Posterior cingulate gyrus (tissue), 11 donors: ENCODE measurements around the gene MYCBPAP.

ENCODE experiments used
- DNase-seq, 10 donors: peaks; one replicate each; pipeline versions ENCODE4 v3.0.0 to v3.0.0-alpha.2; 2020 to 2021; ENCODE audit warnings: mixed read lengths in 3 of 10
- intact Hi-C: fragments of 100-400 bp; cut with DNase I; formaldehyde crosslinking; loops from one replicate; pipeline ENCODE4 v1.15.1; 2023

Gene MYCBPAP

DNA sequence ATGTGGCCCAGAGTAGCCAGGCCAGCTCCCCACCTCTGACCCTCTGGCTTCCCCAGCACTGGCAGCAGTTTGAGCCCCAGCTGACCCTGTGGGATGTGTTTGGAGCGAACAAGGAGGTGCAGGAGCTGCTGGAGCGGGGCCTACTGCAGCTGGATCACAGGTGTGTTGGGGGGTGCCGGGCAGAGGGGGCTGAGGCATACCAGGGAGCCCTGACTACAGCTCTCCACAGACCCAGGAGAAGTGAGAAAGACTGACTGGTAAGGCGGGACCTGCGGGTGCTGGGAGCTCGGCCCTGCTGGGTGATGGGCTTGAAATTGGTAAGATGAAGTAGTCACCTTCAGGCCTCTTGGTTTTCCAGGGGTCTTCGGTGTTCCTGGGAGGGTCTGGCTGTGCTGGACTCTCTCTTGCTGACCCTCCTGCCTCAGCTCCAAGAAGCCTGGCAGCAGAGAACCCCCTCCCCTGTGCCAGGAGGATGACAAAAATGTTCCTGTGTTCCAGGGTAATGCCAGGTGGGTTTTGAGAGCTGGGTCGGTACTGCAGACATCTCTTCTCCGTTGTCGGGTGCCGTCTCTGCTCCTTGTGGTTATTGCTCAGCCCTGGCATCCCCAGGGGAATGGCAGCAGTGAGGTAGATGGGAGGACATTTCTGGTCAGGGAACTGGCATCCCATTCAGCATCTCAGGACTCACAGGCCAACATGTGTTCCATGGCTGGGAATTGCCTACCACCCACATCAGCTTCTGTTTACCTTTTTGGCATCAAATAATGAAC, 23.7 kb upstream of the MYCBPAP start:
- DNase-seq = peak in 2 of 10 donors; percentile 46 to 66
- intact Hi-C loops = loop anchor here (5.0 kb wide), 1 partner anchor 213 kb away; no protein-coding TSS in a partner anchor

DNA sequence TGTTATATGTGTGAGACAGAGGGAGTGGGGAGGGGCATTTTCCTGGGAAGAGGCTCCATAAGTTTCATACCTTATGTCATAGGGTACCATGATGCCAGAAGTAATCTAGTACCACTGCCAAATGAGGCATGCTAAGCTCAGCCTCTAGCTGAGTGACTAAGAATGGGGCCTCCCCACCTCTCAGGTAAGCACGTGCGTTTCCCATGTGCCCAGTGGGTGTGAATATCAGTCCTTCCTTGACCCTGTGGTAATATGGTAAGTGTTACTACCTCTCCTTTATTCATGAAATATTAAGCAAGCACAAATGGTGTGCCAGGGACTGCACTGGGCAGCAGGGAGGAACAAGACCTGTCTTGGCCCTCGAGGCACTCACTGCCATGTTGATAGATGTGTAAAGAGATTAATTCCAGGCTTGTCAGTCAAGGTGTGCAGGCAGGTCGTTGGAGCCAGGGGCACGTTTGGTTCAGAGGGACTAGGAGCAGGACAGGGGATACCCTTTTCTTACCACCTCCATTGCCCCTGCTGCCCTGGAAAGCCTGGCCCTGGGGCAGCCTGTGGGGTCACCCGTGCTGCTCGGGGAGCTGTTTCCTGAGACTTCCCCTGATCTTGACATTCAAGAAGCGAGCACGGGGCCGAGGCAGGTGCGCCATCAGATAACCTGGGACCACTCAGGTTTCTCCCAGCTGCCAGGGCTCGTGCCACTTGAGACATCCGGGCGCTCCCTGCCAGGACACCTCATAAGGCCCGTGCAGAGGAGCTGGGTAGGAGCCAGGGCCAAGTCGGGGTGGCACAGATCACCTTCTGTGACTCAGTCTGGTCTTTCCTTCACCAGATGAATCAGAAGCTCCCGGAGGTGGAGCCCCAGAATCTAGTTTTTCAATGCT, 20.8 kb upstream of the MYCBPAP start:
- DNase-seq = peak in 2 of 10 donors; percentile 54 to 78
- intact Hi-C loops = no loop called here

DNA sequence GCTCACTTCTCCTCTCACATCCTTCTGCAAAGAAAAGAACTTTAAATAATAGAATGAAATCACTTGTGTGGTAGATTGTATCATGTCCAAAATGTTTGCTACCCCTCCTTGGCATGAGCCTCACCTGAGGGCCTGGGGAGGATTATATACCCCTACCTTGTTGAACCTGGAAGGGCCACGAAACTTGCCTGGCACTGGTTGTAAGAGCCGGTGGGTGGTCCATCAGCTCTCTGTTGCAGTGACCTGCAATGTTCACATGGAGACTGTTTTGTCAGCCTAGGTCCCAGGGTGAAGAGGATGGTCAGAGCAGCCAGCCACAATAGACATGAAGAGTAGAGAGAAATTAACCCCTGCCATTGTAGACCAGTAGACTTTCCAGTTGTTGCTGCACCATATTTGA, 19.4 kb upstream of the MYCBPAP start:
- DNase-seq = peak in 2 of 10 donors; percentile 8 to 41
- intact Hi-C loops = no loop called here

DNA sequence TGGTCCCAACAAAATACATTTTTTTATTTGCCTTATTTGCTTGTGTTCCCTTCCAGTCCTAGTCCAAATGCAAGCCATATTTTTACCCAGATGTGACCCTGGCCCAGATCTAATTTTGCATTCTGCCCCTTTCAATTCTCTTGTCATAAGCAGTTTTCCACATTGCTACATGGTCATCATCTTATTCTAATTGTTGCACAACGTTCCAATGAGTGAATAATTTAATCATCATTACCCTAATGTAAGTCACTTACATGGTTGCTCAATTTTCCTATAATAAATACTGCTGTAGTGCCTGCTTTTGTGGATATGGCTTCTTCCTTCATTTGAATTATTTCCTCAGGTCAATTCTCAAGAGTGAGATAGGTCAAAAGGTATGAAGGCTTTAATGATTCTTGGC, 16.7 kb upstream of the MYCBPAP start:
- intact Hi-C loops = no loop called here
- DNase-seq = no peak

DNA sequence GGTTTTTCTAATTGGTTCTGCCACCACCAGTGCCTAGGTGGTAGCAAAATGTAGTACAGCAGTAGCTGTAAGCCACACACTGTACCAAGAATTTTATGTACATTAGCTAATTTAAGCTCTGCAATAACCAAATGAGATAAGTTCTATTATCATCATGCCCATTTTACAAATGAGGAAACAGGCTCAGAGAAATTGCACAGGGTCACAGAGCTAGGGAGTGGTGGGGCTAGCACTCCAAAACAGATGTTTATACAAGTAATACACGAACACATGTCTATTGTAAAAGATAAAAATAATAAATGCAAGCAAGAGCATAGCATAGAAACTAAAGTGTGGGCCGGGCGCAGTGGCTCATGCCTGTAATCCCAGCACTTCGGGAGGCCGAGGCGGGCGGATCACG, 16.0 kb upstream of the MYCBPAP start:
- intact Hi-C loops = no loop called here
- DNase-seq = peak in 1 of 10 donors; percentile 49

DNA sequence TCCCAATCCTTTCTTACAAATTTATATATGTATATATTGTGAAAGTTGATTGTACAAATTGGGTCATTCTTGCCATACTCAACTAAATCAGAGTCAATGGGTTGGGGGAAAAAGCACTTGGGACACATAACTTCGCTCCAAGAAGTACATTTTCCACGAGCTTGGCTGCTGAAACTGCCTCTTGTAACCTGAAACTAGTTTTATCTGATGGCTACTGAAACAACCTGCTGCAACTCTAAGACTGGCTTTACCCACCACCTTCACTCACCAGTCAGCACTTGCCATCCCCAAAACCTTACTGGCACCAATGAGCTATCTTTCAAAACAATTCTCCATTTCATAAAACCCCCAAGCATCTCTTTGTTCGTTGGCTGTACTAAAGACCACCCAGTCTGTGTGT, 14.5 kb upstream of the MYCBPAP start:
- intact Hi-C loops = no loop called here
- no peak for DNase-seq

DNA sequence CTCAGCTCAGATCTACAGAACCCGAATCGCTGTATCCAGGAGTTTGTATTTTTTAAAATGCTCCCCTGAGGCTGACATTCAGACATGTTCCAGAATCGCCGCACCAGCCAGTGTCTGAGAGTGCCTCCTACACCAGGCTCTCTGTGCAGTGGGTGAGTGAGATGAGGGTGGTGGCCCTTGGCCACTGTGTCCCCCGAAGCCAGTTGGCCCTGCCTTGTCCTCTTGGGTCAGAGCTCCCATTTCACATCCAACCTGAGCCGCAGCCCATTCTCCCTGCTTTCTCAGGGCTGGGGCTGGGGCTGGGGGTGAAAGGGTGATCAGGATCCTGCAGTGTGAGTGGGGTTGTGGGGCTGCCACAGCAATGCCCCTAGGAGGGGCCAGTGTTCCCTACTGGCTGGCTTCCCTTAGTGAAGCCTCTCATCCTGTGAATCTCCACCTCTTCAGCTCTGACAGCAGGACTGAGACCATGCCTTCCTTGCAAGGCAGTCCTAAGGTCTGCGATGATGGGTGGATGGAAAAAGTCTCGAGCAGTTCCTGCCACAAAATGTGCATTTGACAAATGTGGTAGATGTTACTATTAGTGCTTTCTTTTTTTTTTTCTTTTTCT, 12.9 kb upstream of the MYCBPAP start:
- DNase-seq = peak in 1 of 10 donors; percentile 41
- intact Hi-C loops = no loop called here

DNA sequence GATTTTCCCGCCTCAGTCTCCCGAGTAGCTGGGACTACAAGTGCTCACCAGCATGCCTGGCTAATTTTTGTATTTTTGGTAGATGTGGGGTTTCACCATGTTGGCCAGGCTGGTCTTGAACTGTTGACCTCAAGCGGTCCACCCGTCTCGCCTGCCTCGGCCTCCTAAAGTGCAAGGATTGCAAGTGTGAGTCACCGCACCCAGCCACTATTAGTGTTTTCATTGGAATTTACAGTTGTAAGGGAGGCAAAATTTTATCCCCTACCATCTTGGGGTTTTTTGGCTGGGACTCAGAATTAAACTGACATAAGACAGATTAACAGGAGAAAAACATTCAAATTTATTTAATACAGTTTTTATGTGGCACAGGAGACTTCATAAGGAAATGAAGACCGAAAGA, 12.3 kb upstream of the MYCBPAP start:
- DNase-seq = no peak
- intact Hi-C loops = no loop called here

DNA sequence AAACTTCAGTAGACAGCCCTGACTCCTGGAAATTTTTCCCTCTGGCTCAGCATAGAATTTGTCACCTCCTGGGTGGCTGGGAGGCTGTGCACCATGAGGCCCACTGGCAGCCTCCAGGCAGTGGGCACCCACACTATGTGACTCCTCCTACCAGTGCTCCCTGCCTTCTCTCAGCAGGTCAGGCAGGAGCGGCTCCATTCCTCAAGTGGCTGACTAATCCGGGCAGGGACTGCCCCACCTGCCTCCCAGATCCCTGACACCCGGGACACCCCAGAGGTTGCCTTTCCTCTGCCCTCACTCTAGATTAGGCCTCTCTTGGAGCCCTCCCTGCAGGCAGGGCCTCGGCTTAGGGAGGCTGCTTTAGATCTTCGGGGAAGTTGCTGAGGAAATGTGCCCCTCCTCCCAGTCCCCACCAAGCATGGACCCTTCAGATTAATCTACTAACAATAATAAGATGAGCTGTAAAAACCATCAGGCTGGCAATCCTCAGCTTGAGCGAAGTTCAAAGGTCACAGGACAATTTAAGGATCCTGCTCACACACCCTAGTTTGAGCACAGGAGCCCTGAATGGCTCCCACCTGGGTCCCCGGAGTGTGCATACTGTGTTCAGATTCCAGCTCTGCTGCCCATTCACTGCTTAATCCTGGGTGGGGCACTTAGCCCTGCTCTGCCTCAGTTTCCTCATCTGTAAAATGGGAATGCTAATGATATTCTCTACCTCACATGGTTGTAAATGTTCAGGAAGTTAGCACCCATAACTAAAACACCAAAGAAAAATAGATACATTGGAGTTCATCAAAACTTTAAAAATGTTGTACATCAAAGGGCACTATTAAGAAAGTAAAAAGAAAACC, 10.0 kb upstream of the MYCBPAP start:
- intact Hi-C loops = no loop called here
- DNase-seq = peak in 1 of 10 donors; percentile 43

DNA sequence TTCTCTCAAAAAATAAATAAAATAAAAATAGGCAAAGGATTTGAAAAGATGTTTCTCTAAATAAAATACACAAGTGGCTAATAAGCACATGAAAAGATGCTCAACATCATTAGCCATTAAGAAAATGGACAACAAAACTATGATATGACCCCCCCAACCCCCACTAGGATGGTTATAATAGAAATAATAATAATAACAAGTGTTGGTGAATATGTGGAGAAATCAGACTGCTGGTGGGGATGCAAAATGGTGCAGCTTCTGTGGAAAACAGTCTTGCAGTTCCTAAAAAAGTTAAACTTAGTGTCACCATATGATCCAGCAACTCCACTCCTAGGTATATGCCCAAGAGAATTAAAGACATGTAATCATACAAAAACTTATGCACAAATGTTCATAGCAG, 9.0 kb upstream of the MYCBPAP start:
- intact Hi-C loops = no loop called here
- DNase-seq = no peak

DNA sequence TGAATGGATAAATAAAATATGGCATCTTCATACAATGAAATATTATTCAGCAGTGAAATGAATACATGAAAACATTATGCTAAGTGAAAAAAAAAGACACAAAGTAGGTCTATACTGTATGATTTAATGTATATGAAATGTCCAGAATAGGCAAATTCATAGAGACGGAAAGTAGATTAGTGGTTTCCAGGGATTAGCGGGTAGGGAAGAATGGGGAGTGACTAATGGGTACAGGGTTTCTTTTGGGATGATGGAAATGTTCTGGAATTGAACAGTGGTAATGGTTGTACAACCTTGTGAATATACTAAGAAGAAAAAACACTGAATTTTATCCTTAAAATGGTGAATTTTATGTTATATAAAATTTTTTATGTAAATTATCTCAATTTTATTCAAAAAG, 8.5 kb upstream of the MYCBPAP start:
- no peak for DNase-seq
- intact Hi-C loops = no loop called here

DNA sequence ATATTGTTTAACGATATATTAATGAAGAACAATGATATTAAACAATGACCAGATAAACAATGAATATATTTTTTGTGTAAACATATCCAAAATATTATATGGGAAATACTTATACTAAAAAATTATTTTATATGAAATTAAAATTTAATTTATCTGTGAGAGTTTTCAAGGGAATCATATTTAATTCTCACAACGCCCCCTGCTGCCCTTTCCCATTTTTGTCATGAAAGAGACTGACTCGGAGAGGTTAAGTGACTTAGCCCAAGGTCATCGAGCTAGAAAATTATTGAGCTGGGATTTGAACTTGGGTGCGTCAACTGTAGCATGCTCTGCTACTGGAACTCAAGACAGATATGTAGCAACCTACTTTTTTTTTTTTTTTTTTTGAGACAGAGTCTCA, 7.2 kb upstream of the MYCBPAP start:
- intact Hi-C loops = no loop called here
- no peak for DNase-seq

DNA sequence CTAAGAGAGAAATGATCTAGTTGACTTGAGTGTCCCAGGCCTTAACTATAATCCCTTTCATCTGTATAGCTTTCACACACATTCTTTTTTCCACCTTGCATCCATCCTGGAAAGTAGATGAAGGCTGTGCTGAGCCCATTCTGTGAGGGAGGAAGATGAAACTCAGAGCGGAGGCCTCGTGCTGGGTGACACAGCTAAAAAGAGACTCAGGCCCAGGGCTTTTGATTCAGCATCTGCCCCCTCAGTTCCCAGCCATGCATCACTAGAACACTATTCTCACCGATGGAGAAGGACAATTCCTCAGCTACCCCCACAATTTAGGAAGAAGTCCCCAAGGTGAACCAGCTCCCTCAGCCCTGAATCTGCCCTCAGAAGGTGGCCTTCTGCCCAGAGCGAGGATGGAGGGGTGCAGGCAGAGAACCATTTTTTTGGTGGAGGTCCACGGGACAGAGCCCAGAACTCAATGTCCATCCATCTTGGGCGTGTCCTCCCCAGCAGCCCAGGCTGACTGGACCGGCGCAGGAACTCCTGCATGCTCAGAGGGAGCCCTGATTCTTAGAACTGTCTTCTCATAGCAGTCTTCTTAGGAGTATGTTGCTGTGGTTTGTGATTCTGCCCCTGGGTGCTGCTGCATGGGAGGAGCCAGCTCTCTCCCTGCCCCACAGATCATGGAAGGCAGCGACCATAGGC, 5.8 kb upstream of the MYCBPAP start:
- intact Hi-C loops = no loop called here
- DNase-seq = peak in 1 of 10 donors; percentile 53

DNA sequence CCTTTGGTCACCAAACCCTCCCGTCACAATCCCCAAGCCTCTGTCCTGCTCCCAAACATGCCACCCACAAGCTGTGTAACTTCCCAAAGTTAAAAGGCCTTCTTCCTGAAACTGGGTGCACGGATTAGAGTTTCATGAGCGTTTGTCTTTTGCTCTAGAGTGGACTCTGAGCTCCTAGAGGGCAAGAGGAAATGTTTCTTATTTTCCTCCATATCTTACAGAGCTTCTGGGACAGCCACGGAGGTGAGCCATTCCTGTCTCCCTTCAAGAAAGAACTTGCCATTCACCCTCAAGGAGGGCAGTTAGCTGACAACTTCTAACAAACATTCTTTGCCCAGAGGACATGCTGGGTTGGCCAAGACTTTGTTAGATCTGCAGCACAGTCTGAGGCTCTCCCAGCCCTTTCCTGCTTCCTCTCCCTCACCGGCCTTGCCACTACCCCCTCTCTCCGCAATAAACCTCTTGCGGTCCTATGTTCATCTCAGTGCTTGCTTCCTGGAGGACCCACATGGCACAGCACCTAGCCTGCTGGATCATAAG, 2.6 kb upstream of the MYCBPAP start:
- intact Hi-C loops = no loop called here
- no peak for DNase-seq

DNA sequence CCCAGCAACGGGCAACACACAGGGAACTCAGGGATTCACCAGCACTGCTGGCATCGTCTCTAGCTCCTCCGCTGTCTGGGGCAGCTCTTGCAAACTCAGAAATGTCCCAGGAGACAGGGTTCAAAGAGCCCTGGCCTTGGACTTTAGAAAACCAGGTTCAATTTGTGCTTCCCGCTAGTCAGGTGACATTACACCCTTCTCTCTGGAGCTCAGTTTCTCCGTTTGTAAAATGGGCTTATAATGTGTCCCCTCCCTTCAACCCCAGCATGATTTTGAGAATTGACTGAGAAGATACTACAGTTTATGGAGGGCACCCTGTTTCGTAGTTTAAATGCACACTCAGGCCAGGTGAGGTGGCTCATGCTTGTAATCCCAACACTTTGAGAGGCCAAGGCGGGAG, 1.9 kb upstream of the MYCBPAP start:
- no peak for DNase-seq
- intact Hi-C loops = no loop called here

DNA sequence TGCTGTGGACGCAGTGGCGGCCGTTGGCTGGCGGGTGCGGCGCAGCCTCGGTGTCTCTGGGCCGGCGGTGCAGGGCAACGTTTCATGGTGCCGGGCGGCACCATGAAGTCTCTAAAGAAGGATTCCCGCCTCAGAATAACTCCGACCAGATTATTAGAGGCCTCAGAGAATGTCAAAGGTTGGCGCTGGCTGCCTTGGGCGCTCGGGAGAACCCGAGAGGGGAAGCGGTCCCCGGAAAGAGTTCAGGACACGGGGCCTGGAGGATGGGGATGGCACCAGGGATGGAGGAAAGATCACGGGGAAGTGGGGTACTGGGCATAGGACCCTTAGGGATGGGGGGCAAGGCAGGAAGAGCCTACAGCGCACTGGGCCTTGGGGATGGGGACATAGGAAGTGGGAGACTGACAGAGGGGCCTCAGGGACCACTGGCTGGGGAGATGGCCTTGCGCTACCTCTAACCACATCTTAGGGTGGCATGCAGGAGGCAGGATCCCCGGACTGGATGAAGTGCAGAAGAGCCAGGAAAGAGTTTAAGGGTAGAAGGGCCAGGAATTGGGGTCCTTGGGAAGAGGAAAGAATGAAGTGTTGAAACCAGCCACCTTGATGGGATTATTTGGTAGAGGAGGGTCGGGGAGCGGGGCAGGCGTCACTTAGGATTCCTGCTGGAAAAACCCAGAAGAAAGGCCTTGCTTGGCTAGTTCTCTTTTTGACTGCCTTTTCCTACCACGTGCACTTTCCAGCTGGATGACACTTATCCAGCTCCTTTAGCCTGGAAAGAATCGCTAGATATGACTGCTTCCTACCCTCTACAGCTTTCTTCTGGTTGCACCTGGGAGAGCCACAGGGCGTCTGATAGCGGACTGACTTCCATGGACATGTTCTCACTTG, 578 bp downstream of the MYCBPAP start:
- intact Hi-C loops = no loop called here
- DNase-seq = peak in 1 of 10 donors; percentile 63

DNA sequence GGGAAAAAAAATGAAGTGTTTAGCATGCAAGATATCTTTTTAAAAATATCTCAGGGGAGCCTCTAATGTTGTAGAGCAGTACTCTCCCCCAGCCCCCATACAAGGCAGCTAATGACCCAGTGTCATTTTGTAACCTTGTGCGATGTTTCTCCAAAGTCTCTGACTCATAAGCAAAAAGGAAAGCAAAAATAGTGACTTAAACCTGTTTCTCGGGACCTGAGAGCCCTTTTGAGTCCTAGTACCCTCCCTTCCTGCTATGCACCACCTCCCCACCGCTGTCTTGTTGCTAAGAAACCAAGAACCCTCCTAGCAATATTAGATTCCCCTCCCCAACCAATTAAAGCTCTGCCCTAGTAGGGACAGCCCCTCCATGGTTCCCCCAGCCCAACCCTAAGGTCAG, 2.8 kb downstream of the MYCBPAP start:
- intact Hi-C loops = no loop called here
- DNase-seq = no peak

DNA sequence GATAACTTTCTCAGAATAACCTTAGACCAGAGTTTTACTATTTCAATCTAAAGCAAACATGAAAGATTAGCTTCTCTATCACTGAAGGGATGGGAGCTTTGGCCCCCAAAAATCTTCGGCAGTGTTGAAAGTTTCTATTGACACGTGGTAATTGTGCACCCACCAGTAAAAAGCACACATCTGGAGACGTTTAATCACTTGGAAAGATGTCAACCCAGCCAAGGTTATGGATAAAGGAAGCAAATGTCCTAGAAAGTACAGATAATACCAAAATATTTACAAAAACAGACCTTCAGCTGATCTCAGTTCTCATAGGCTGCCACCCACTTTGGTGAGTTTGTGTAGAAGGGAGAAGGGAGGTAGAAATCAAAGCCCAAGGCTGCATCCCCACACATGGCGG, 5.3 kb downstream of the MYCBPAP start:
- intact Hi-C loops = no loop called here
- DNase-seq = no peak

DNA sequence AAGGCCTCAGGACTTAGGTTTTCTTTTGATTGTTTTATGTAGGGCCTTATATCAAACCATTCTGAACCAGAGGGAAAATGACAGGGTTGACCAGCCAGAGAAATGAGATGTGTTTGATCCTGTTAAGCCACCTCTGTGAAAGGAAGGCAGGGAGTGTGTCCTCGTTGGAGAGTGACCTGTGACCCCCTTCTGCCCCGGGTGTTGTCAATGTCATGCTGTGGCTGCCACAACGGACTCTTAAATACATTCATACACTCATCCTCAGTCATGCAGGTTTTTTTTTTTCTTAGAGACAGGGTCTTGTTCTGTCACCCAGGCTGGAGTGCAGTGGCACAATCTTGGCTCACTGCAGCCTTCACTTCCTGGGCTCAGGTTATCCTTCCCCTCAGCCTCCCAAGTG, 6.1 kb downstream of the MYCBPAP start:
- intact Hi-C loops = no loop called here
- peak in 1 of 10 donors; percentile 27 for DNase-seq
